ENCODE results near the gene BICC1. TPM values are rescaled to one million over a fixed set of nuclear protein-coding genes. Genes with fewer than 3 reads are reported as not detected.

Gene BICC1
- total RNA-seq, 4 donors from 2014 or later: 1.3 to 29.7 (median 17.5) TPM

DNA sequence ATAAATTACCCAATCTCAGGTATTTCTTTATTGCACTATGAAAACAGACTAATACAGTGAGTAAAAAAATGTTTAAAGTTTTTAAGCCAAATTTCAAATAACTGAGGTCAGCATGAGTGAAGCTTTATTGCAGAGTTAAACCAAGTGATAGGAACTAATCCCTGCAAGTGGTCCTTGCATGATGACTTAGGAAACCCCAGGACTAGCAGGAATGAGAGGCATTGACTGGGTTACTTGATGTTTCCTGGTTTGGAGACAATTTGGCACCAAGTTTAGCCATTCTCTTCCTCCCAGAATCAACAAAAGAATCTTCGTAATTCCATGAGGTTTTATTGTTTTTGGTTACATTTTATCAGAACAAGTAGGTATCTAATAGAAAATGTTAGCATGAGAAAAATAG lies 194.2 kb downstream of the BICC1 start:
- Histone ChIP-seq H3K27me3 (no peaks in the 10 kb centered on the region), H3K4me3 (no peak overlapping the region), H3K27ac (no peak overlapping the region), H3K9me3 (no peaks in the 10 kb centered on the region), H3K4me1 (no peaks in the 10 kb centered on the region), H3K36me3 (no peaks in the 10 kb centered on the region)
- no peak for DNase-seq
- no peak for TF ChIP-seq POLR2A (IDR thresholded peaks at IDR 0.05)
- TF ChIP-seq, protein P1, sequence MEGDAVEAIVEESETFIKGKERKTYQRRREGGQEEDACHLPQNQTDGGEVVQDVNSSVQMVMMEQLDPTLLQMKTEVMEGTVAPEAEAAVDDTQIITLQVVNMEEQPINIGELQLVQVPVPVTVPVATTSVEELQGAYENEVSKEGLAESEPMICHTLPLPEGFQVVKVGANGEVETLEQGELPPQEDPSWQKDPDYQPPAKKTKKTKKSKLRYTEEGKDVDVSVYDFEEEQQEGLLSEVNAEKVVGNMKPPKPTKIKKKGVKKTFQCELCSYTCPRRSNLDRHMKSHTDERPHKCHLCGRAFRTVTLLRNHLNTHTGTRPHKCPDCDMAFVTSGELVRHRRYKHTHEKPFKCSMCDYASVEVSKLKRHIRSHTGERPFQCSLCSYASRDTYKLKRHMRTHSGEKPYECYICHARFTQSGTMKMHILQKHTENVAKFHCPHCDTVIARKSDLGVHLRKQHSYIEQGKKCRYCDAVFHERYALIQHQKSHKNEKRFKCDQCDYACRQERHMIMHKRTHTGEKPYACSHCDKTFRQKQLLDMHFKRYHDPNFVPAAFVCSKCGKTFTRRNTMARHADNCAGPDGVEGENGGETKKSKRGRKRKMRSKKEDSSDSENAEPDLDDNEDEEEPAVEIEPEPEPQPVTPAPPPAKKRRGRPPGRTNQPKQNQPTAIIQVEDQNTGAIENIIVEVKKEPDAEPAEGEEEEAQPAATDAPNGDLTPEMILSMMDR (IDR thresholded peaks at IDR 0.05): no peak
- intact Hi-C loops (cut with DNase I; ENCODE audit: low total_unique reads): no loop called here

DNA sequence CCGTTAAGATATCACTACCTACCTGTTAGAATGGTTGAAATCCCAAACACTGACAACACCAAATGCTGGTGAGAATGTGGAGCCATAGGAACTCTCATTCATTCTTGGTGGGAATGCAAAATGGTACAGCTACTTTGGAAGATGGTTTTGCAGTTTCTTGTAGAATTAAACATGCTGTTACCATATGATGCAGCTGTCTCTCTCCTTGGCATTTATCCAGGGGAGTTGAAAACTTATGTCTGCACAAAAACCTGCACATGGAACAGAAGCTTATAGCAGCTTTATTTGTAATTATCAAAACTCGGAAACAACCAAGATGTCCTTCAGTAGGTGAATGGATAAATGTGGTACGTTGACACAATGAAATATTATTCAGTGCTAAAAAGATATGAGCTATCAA lies 199.5 kb downstream of the BICC1 start:
- Histone ChIP-seq H3K9me3 (no peaks in the 10 kb centered on the region), H3K27me3 (no peaks in the 10 kb centered on the region), H3K36me3 (no peaks in the 10 kb centered on the region), H3K27ac (no peak overlapping the region), H3K4me1 (no peaks in the 10 kb centered on the region), H3K4me3 (no peak overlapping the region)
- no peak for DNase-seq
- intact Hi-C loops (cut with DNase I; ENCODE audit: low total_unique reads): no loop called here
- TF ChIP-seq POLR2A (IDR thresholded peaks at IDR 0.05): no peak
- TF ChIP-seq, protein P1 (IDR thresholded peaks at IDR 0.05): no peak

DNA sequence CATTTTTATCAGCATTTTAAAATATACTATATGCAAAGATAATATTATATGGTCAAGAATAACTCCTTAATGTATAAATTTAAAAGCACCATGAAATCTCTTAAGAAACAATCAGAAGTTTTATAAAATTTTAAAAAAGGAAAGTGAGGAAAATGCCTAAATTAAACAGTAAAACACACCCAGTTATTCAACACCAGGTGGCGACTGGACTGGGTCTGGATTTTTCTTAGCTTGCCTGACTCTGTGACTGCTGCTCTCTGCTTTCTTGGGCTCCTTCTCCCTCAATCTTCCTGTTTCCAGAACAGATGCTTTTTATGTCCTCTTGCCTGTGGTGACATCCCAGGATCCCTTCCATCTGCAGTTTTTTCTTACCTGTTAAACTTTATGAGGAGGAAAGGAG lies 200.3 kb downstream of the BICC1 start:
- no peak for DNase-seq
- Histone ChIP-seq H3K27ac (no peak overlapping the region), H3K9me3 (no peaks in the 10 kb centered on the region), H3K4me1 (no peaks in the 10 kb centered on the region), H3K36me3 (no peaks in the 10 kb centered on the region), H3K4me3 (no peak overlapping the region), H3K27me3 (no peaks in the 10 kb centered on the region)
- intact Hi-C loops (cut with DNase I; ENCODE audit: low total_unique reads): no loop called here
- TF ChIP-seq, protein P1 (IDR thresholded peaks at IDR 0.05): no peak
- no peak for TF ChIP-seq POLR2A (IDR thresholded peaks at IDR 0.05)

DNA sequence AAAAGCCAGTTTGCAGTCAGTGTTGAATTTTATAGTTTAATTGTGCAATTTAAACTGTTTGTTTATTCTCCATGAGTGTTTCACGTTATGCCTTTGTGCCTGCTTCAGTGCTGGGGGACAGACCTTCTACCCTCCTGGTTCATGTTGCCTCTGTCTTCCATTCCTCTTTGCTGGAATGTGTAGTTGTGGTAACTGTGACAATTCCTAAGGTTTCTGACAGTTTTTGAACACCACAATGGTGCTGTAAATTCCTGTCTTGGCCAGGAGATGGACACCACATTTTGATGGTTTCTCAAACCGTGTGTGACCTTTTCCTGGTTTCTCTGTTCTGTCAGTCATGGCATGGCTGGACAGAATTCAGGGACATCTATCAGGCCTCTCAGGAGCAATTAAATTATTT lies 201.7 kb downstream of the BICC1 start:
- H3K27me3 ChIP-seq: no peaks in the 10 kb centered on the region
- no peaks in the 10 kb centered on the region for H3K9me3 ChIP-seq
- intact Hi-C loops (cut with DNase I; ENCODE audit: low total_unique reads): no loop called here
- DNase-seq: no peak
- H3K4me1 ChIP-seq: no peaks in the 10 kb centered on the region
- no peak overlapping the region for H3K4me3 ChIP-seq
- H3K27ac ChIP-seq: no peak overlapping the region
- no peak for TF ChIP-seq POLR2A (IDR thresholded peaks at IDR 0.05)
- TF ChIP-seq, protein P1 (IDR thresholded peaks at IDR 0.05): no peak
- no peaks in the 10 kb centered on the region for H3K36me3 ChIP-seq

DNA sequence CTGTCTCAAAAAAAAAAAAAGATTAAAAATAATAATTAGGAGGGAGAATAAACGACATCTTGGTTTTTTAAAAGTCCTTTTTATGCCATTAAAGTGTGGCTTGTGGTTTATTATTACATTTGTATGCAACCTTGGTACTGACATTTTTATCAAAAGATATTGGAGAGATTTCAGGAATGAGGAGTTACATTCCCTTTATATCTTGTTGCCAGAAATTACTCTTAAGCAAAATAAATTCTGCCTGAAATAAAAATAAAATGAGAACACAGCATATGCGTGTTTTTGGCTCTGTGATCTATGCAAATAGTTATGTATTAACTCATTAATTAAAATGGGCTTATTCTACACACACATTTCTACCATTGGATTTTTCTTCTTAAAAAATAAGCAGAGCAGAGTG lies 202.4 kb downstream of the BICC1 start:
- no peak for TF ChIP-seq POLR2A (IDR thresholded peaks at IDR 0.05)
- TF ChIP-seq, protein P1 (IDR thresholded peaks at IDR 0.05): no peak
- Histone ChIP-seq H3K27ac (no peak overlapping the region), H3K9me3 (no peaks in the 10 kb centered on the region), H3K27me3 (no peaks in the 10 kb centered on the region), H3K4me3 (no peak overlapping the region), H3K36me3 (no peaks in the 10 kb centered on the region), H3K4me1 (no peaks in the 10 kb centered on the region)
- DNase-seq: no peak
- intact Hi-C loops (cut with DNase I; ENCODE audit: low total_unique reads): no loop called here
